Measurements from ENCODE around the gene CALN1.

Gene CALN1

DNA sequence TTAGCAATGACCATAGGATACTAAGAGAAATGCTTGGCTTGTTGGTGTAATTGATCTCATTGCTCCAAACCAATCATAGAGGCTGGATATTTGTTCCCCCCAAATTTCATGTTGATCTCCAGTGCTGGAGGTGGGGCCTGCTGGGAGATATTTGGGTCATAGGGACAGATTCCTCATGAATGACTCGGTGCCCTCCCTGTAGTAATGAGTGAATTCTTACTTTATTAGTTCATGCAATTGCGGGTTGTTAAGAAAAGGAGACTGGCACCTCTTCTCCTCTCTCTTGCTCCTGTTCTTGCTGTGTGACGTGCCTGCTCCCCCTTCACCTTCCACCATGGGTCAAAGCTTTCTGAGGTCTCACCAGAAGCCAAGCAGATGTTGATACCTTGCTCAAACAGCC is 630.1 kb downstream of the CALN1 start:
- no peak overlapping the region for H3K4me3 ChIP-seq (replicated peaks; ENCODE audit: low read depth, low read length)
- DNase-seq (ENCODE audit: extremely low read depth, low read depth), result no peak
- TF ChIP-seq CTCF (IDR thresholded peaks at IDR 0.05; ENCODE audit: low read depth, low read length, missing control alignments), result no peak

- DNase-seq (ENCODE audit: extremely low read depth, low read depth), result no peak
- no peak overlapping the region for H3K4me3 ChIP-seq (replicated peaks; ENCODE audit: low read depth, low read length)
- TF ChIP-seq CTCF (IDR thresholded peaks at IDR 0.05; ENCODE audit: low read depth, low read length, missing control alignments), result no peak
These were observed 631.9 kb downstream of the CALN1 start for GRCh38 chr7:71780282-71780681.

DNA sequence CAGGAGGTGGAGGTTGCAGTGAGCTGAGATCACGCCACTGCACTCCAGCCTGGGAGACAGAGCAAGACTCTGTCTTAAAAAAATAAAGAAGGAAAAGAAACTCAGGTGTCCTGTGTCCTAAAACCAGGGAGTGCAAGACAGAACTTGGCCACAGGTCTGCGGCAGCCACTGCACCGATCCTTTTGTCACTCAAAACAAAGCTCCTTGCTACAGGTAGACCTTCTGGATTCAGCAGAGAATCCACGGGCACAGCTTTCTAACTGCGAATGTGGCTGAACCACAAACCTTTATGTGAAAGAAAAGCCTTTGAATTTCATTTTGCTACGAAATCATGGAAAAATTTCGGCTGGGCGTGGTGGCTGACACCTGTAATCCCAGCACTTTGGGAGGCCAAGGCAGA is 634.9 kb downstream of the CALN1 start:
- no peak for DNase-seq (ENCODE audit: extremely low read depth, low read depth)
- TF ChIP-seq CTCF (IDR thresholded peaks at IDR 0.05; ENCODE audit: low read depth, low read length, missing control alignments), result no peak
- H3K4me3 ChIP-seq (replicated peaks; ENCODE audit: low read depth, low read length), result no peak overlapping the region

- no peak for TF ChIP-seq CTCF (IDR thresholded peaks at IDR 0.05; ENCODE audit: low read depth, low read length, missing control alignments)
- DNase-seq (ENCODE audit: extremely low read depth, low read depth), result no peak
- H3K4me3 ChIP-seq (replicated peaks; ENCODE audit: low read depth, low read length), result no peak overlapping the region
These were observed 635.4 kb downstream of the CALN1 start for GRCh38 chr7:71776726-71777125.

DNA sequence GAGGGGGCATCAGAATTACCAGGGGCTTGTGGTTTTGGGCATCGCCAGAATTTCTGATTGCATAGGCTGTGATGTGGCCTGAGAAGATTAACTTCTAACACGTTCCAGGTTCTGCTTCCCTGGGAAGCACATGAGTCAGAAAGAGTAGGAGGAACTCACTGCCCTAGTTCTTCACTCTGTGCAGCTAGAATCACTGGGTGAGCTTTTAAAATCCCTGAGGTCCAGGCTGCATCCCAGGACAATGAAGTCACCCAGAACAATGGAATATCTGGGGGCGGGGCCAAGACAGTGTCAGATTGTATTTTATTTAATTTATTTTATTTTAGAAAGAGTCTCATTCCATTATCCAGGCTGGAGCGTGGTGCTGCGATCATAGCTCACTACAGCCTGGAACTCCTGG is 636.5 kb downstream of the CALN1 start:
- H3K4me3 ChIP-seq (replicated peaks; ENCODE audit: low read depth, low read length), result no peak overlapping the region
- no peak for TF ChIP-seq CTCF (IDR thresholded peaks at IDR 0.05; ENCODE audit: low read depth, low read length, missing control alignments)
- DNase-seq (ENCODE audit: extremely low read depth, low read depth), result no peak

- TF ChIP-seq CTCF (IDR thresholded peaks at IDR 0.05; ENCODE audit: low read depth, low read length, missing control alignments), result no peak
- no peak overlapping the region for H3K4me3 ChIP-seq (replicated peaks; ENCODE audit: low read depth, low read length)
- DNase-seq (ENCODE audit: extremely low read depth, low read depth), result no peak
These were observed 639.4 kb downstream of the CALN1 start for GRCh38 chr7:71772779-71773178.

DNA sequence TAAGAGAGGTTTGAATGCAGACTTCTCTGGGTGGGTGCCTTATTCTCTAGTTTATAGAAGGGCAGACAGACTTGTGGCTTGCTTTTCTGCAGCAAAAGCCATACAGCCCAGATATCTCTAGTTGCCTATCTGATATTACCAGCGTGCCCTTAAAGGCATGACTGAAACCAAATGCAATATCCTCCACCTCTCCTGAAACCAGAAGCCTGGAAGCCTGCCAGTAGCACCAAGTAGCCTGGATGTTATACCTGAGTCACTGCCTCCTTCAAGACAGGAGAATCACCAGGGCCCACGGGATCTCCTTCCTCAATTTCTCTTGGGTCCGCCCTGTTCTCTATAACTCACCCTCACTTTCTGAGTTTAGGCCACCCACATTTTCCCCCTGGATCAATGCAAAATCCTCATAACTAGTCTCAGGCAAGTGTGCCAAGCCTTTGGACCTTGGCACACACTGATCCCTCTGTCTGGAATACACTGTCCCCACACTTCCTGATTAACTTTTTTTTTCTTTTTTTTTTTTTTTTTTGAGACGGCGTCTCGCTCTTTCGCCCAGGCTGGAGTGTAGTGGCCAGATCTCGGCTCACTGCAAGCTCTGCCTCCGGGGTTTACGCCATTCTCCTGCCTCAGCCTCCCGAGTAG is 641.8 kb downstream of the CALN1 start:
- no peak for DNase-seq (ENCODE audit: extremely low read depth, low read depth)
- TF ChIP-seq CTCF (IDR thresholded peaks at IDR 0.05; ENCODE audit: low read depth, low read length, missing control alignments), result no peak

More for the DNA sequence above, 641.8 kb downstream of the CALN1 start:
- H3K4me3 ChIP-seq (replicated peaks; ENCODE audit: low read depth, low read length), result no peak overlapping the region
